Fibroblast of villous mesenchyme (primary cell): ENCODE data around the gene OR2A5. TPM values are rescaled to one million over a fixed set of nuclear protein-coding genes. Genes with fewer than 3 reads are reported as not detected.

Source experiments
- DNase-seq: peaks from one replicate; pipeline ENCODE4 v3.0.0-alpha.2; 2010; ENCODE audit warnings: low read depth
- H3K4me3 ChIP-seq: 2 replicates; pipeline ENCODE4 v1.5.1; 2011; ENCODE audit warnings: low read depth, mild to moderate bottlenecking, low read length
- CTCF ChIP-seq: IDR thresholded peaks from 2 replicates; pipeline ENCODE4 v1.5.1; 2012; ENCODE audit warnings: low read depth, mild to moderate bottlenecking, low read length; ENCODE audit not compliant: insufficient read depth
- total RNA-seq: library from RNA; depleted of rRNA; stranded (reverse); fragments of >200 nt; gene quantifications from 2 replicates; pipeline ENCODE4 v1.2.3, GENCODE V29; 2012

Gene OR2A5
- total RNA-seq, 1 donor = not detected

DNA sequence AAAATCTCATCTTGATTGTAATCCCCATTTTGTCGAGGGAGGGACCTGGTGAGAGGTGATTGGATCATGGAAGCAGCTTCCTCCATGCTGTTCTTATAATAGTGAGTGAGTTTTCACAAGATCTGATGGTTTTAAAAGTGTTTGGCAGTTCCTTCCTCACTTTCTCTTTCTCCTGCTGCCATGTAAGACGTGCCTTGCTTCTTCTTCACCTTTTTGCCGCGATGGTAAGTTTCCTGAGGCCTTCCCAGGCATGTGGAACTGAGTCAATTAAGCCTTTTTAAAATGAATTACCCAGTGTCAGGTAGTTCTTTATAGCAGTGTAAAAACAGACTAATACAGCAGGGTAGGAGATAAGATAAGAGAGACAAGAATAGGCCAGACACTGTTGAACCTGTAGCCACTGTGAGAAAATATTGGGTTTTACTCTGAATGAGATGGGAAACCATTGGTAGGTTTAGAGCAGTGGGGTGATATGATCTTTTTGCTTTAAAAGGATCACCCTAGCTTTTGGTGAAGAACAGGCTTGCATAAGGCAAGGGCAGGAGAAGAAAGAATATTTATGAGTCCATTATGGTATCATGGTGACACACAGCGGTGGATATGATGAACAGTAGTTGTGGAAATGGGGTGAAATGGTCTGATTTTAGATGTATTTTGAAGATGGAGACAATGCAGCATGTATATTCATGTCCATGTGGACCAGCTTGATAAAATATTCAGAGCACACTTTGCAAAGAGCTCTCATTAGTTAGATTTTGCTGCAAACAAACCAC is 37.1 kb upstream of the OR2A5 start:
- no peak overlapping the region for H3K4me3 ChIP-seq
- TF ChIP-seq CTCF = peak; percentile 46
- peak; percentile 59 for DNase-seq

DNA sequence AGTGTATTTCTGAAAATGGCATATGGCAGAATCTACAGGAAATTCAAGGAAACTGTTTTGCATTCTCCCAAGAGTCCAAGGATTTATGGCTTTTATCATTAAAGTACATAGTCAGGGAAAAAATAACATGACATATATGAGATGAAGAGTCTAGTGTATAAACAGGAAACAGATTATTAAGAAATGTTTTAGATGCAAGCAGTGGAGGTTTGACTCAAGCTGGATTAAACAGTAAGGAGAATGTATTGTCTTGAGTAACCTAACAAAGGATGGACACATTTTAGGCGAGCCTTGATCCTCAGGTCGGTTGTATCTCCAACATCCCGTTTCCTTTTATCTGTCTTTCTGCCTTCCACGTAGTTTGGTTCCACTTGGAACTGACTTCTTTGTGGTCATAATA is 30.7 kb upstream of the OR2A5 start:
- H3K4me3 ChIP-seq = no peak overlapping the region
- no peak for TF ChIP-seq CTCF
- peak; percentile 39 for DNase-seq

DNA sequence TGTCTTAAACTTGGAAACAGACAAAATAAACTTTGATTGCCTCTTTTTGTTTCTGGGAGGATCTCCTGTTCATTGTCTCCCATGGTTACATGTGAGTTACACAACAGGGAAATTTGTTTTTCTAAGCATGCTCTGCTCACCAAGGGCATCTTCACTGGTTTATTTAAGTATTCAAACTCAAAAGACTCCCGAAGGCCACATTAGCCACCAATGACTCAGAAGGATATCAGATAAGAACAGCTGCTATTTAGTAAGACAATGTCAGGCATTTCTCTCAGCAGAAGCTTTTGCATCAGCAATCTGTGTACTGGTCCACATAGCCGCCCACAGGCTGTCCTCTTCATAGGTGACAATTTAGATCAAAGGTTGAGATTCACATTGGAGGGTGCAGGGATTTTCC is 29.3 kb upstream of the OR2A5 start:
- TF ChIP-seq CTCF = no peak
- H3K4me3 ChIP-seq = no peak overlapping the region
- peak; percentile 97 for DNase-seq

- TF ChIP-seq CTCF = no peak
- no peak overlapping the region for H3K4me3 ChIP-seq
- no peak for DNase-seq
Measured at GRCh38 chr7:144020340-144020739, 28.4 kb upstream of the OR2A5 start.

DNA sequence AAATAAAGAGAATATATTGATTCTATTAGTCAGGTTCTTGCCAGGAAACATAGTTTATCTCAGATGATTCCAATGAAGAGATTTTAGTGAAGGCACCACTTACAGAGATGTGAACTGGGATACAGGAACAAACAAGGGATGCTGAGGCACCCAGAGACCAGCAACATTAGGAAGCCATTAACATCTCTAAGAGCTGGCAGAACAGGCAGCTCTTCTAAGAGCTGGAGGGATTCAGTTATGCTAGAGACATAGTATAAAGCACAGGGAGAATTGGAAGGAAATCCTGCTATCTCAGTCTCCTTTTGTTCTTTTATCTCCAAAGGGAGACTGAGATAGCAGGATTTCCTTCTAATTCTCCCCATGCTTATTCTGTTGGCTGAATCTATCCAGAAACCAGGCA is 26.6 kb upstream of the OR2A5 start:
- H3K4me3 ChIP-seq = no peak overlapping the region
- no peak for DNase-seq
- TF ChIP-seq CTCF = no peak

GRCh38 chr7:144023171-144023827 is 25.4 kb upstream of the OR2A5 start:
- H3K4me3 ChIP-seq = no peak overlapping the region
- no peak for TF ChIP-seq CTCF
- no peak for DNase-seq
